Parathyroid adenoma (tissue), 2 donors: ENCODE measurements around the gene AGK.

Experiments used
- H2AFZ ChIP-seq: fragments of 300-600 bp; sonication (generic); one replicate; pipeline ENCODE4 v1.7.0; 2017; ENCODE audit warnings: antibody characterized with exemption, mild to moderate bottlenecking
- H3K27ac ChIP-seq: fragments of 300-600 bp; sonication (generic); one replicate; pipeline ENCODE4 v1.7.0; 2017
- H3K27me3 ChIP-seq: fragments of 300-600 bp; sonication (generic); one replicate; pipeline ENCODE4 v1.7.0; 2017; ENCODE audit warnings: low read length; ENCODE audit not compliant: control insufficient read depth, insufficient read depth
- H3K36me3 ChIP-seq: fragments of 300-600 bp; sonication (generic); one replicate; pipeline ENCODE4 v1.7.0; 2017; ENCODE audit warnings: low read length; ENCODE audit not compliant: control insufficient read depth, insufficient read depth
- H3K4me1 ChIP-seq: fragments of 300-600 bp; sonication (generic); one replicate; pipeline ENCODE4 v1.7.0; 2017; ENCODE audit warnings: control low read depth
- H3K4me2 ChIP-seq: fragments of 300-600 bp; sonication (generic); one replicate; pipeline ENCODE4 v1.7.0; 2017; ENCODE audit warnings: low read length
- H3K4me3 ChIP-seq: fragments of 300-600 bp; sonication (generic); one replicate; pipeline ENCODE4 v1.7.0; 2017; ENCODE audit warnings: low read depth, low read length
- H3K79me2 ChIP-seq: fragments of 300-600 bp; sonication (generic); one replicate; pipeline ENCODE4 v1.7.0; 2017; ENCODE audit warnings: control low read depth
- H3K9ac ChIP-seq: fragments of 300-600 bp; sonication (generic); one replicate; pipeline ENCODE4 v1.7.0; 2017; ENCODE audit warnings: mild to moderate bottlenecking
- H3K9me3 ChIP-seq: fragments of 300-600 bp; sonication (generic); one replicate; pipeline ENCODE4 v1.7.0; 2017; ENCODE audit warnings: low read length; ENCODE audit not compliant: control insufficient read depth
- TF ChIP-seq, protein P1 (sequence below): fragments of 300-600 bp; sonication (generic); IDR thresholded peaks from one replicate; pipeline ENCODE4 v1.7.0; 2017; ENCODE audit warnings: antibody characterized with exemption, mild to moderate bottlenecking
- donor health status: primary hyperparathyroidism.

Gene AGK

GRCh38 chr7:141563956-141564623 is 12.9 kb downstream of the AGK start:
- no peak overlapping the region for H3K4me2 ChIP-seq
- no peaks in the 10 kb centered on the region for H3K36me3 ChIP-seq
- H3K79me2 ChIP-seq, result peaks cover 14% of the 10 kb centered on the region
- H3K27me3 ChIP-seq, result no peaks in the 10 kb centered on the region
- no peak overlapping the region for H3K4me3 ChIP-seq
- no peak overlapping the region for H3K27ac ChIP-seq
- H2AFZ ChIP-seq, result no peak overlapping the region
- H3K9me3 ChIP-seq, result no peaks in the 10 kb centered on the region
- TF ChIP-seq, protein P1, sequence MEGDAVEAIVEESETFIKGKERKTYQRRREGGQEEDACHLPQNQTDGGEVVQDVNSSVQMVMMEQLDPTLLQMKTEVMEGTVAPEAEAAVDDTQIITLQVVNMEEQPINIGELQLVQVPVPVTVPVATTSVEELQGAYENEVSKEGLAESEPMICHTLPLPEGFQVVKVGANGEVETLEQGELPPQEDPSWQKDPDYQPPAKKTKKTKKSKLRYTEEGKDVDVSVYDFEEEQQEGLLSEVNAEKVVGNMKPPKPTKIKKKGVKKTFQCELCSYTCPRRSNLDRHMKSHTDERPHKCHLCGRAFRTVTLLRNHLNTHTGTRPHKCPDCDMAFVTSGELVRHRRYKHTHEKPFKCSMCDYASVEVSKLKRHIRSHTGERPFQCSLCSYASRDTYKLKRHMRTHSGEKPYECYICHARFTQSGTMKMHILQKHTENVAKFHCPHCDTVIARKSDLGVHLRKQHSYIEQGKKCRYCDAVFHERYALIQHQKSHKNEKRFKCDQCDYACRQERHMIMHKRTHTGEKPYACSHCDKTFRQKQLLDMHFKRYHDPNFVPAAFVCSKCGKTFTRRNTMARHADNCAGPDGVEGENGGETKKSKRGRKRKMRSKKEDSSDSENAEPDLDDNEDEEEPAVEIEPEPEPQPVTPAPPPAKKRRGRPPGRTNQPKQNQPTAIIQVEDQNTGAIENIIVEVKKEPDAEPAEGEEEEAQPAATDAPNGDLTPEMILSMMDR, result no peak
- H3K9ac ChIP-seq, result no peak overlapping the region
- H3K4me1 ChIP-seq, result no peaks in the 10 kb centered on the region

DNA sequence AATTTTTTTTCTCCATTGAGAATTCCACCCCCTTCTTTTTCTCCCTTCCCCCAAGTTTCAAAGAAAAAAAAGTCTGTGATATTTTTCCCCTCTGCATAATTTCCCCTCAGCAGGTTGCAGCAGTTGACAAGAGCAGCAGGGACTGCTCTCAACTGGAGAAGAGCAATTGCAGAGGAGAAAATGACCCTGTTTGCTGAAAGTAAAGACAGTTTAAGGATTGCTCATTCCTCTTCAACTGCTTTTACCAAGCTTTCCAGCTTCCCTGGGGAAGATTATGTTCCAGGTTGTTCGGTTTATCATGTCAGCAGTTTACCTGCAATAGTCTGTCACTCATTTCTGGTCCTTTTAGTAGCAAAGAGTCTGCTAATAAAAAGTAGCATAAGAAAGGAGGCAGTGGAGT is 16.2 kb downstream of the AGK start:
- no peaks in the 10 kb centered on the region for H3K36me3 ChIP-seq
- no peak overlapping the region for H3K9ac ChIP-seq
- H3K79me2 ChIP-seq, result peaks cover 12% of the 10 kb centered on the region
- TF ChIP-seq, protein P1, result no peak
- no peak overlapping the region for H2AFZ ChIP-seq
- no peak overlapping the region for H3K27ac ChIP-seq
- H3K4me2 ChIP-seq, result no peak overlapping the region
- H3K4me3 ChIP-seq, result no peak overlapping the region
- H3K27me3 ChIP-seq, result no peaks in the 10 kb centered on the region
- H3K4me1 ChIP-seq, result no peaks in the 10 kb centered on the region
- no peaks in the 10 kb centered on the region for H3K9me3 ChIP-seq

GRCh38 chr7:141568227-141568626 is 17.0 kb downstream of the AGK start:
- H3K27ac ChIP-seq, result no peak overlapping the region

GRCh38 chr7:141571059-141571458 is 19.8 kb downstream of the AGK start:
- Histone ChIP-seq H3K9me3 (no peaks in the 10 kb centered on the region), H3K4me2 (no peak overlapping the region), H3K9ac (no peak overlapping the region), H3K27ac (no peak overlapping the region), H2AFZ (no peak overlapping the region), H3K27me3 (no peaks in the 10 kb centered on the region), H3K4me3 (no peak overlapping the region), H3K4me1 (no peaks in the 10 kb centered on the region), H3K79me2 (peaks cover 12% of the 10 kb centered on the region), H3K36me3 (no peaks in the 10 kb centered on the region)
- TF ChIP-seq, protein P1, result no peak

More at GRCh38 chr7:141568227-141568626, 17.0 kb downstream of the AGK start:
- H3K4me3 ChIP-seq, result no peak overlapping the region
- no peak overlapping the region for H3K4me2 ChIP-seq
- H3K79me2 ChIP-seq, result peaks cover 11% of the 10 kb centered on the region
- H3K27me3 ChIP-seq, result no peaks in the 10 kb centered on the region
- H2AFZ ChIP-seq, result no peak overlapping the region
- H3K9me3 ChIP-seq, result no peaks in the 10 kb centered on the region
- H3K9ac ChIP-seq, result no peak overlapping the region
- H3K4me1 ChIP-seq, result no peaks in the 10 kb centered on the region
- TF ChIP-seq, protein P1, result no peak
- H3K36me3 ChIP-seq, result no peaks in the 10 kb centered on the region

DNA sequence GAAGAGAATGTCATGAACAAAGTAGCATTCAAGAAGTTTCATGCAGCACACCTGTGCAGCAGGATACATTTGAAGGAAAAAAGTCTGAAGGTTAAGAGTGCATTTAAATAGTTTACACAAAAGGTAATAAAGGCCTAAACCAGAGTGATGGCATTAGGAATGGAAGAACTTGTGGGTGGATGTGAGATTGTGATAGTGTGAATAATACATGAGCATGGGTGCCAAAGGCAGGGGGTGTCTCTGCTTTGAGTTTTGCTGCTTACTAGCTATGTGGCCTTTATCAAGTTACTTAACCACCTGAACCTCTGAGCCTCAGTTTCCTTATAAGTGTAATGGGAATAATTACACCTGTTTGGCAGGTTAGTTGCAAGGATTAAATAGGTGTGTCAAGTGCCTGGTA is 21.0 kb downstream of the AGK start:
- Histone ChIP-seq H3K36me3 (no peaks in the 10 kb centered on the region), H3K4me3 (no peak overlapping the region), H3K4me2 (no peak overlapping the region), H3K9ac (no peak overlapping the region), H3K4me1 (no peaks in the 10 kb centered on the region), H3K79me2 (peaks cover 14% of the 10 kb centered on the region), H2AFZ (no peak overlapping the region), H3K27me3 (no peaks in the 10 kb centered on the region), H3K9me3 (no peaks in the 10 kb centered on the region), H3K27ac (no peak overlapping the region)
- TF ChIP-seq, protein P1, result no peak
